GM21360 (cell line): ENCODE results near the gene AKR1C1.
"Not testable (repeated sequence)": the region's sequence is repeated elsewhere in the genome, so short reads cannot be mapped to it uniquely, and the experiment has no call there.

Experiments
- ATAC-seq: cut with Tn5 transposase; IDR thresholded peaks from one replicate; pipeline ENCODE4 v1.9.1; 2021; ENCODE audit warnings: mild to moderate bottlenecking, moderate library complexity; ENCODE audit not compliant: unreplicated experiment

AKR1C1 gene

DNA sequence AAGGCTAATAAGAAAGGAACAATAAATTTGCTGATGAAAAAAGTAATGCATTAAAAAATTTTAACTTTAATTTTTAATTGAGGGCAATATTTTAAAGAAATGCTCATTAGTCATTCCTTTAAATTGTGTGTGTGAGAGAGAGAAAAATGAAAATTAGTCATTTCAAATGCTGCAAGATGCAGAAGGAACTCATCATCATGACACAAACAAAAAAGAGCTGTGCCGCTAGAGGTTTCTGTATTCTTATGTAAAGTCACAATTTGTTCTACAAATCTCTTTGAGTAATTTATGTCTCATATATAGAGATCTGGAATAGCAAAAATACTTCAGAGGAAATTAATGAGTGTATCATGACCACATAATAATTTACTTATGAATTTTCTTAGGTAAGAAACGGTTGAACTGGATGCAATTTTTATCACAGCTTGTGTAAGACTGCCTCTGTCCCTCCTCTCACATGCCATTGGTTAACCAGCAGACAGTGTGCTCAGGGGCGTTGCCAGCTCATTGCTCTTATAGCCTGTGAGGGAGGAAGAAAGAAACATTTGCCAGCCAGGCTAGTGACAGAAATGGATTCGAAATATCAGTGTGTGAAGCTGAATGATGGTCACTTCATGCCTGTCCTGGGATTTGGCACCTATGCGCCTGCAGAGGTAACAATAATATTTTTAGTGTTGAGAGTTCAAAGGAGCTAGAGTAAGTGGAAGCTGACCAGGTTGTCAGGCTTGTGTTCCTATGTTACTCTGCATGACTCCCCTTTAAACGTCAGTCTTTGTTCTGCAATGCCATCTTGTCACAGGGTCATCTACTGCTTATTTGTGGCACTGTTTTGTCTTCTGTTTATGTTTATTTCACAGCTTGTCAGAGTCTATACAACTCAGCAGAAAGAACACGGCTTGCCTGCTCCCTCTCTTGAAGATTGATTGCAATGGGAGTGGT, at the start of gene AKR1C1:
Gene AKR1C1, plus strand, starts transcription at position 540 of the 939 bp plus-strand sequence. Its CDS starts 30 bp downstream, at position 570.
- not testable (repeated sequence) for ATAC-seq

DNA sequence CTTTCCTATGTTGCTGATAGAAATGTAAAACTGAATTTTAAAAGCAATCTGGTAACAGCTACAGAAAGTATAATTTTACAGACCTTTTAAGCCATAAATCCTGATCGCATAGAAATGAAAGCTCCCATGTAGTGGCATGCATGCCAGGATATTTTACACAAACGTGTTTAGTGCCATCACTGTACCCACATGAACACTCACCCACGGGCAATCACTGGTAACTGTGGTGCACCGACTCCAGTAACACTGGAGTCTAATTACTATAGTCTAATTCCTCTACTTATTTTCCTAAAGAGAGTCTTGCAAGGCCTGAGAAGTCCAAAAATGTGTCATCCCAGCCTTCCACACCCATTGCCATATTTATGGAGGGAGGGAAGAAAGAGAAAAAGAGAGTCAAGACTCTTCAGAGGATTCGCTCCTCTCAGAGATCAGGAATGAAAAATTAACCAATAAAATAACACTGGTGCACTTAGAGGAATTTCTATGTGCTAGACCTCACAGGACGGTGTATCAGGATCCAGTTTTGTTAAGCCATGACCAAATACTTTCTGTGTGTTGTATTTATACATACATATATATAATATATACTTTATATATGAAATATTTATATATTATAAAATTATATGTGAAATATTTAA, 48.9 kb upstream of the AKR1C1 start:
- ATAC-seq = no peak

DNA sequence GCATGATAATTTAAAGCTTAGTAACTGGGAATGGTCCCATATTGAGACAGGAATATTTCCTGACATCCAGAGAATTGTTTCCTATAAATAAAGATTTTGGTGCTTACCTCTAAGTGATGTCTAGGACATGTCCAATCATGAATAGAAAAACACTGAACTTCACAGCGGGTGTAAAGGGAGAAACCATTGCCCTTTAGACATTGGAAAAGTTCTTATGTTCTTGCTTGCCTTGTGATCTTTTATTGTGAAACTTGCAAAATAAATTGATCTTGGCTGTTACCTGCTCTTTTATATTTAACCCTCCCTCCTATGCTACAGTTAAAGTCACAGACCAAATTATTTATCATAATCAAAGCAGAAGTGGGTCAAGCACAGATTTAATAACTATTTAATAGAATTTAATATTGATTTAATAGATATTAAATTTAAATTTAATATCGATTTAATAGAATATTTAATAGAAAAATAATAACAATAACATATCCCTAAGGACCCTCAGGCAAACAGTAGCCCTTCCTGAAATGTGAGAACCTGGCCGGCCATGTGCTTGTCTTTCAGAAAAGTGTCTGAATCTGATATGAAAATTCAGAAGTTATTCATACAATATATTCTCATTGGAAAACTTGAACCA, 47.0 kb upstream of the AKR1C1 start:
- ATAC-seq = no peak

DNA sequence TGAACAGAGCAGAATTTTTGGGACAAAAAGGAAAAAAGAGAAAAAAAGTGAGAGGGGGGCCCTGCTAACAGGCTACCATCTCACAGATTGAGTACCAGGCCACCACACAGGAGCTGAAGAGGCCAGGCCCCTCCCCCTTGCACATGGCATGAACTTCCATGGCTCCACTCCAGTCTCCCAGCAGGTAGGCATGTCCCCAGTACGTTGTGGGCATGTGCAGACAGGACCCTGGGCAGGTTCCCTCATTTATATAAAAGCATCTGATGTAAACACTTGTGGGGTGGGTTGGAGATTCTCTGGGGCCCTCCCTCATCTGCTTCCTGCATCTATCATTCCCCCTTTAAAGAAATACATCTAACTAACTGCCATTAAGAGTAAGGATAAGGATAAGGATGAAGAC, 45.0 kb upstream of the AKR1C1 start:
- ATAC-seq = no peak

DNA sequence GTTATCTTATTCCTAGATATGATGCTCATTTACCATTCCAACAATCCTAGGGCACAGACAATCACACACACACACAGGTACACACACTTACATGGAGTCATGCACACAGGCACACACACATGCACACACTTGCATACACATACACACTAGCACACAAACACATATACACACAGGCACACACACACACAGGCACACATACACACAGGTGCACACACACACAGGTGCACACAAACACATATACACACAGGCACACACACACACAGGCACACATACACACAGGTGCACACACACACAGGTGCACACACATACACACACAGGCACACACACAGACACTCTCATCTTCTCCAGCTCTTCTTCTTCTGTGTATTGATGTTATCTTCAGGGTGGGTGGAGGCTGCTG, 38.7 kb upstream of the AKR1C1 start:
- not testable (repeated sequence) for ATAC-seq

DNA sequence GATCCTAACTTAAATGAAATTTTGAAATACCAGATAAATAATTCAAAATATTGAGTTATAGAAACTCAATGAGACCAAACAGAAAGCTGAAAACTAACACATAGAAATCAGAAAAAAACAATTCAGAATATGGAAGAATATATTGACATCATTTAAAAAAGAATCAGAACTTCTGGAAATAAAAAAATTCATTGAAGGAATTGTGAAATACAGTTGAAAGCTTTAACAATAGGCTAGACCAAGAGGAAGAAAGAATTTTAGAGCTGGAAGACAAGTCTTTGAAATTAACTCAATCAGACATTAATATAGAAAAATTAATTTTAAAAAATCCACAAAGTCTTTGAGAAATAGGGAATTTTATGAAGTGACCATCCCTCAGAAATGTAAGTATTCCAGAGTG, 36.8 kb upstream of the AKR1C1 start:
- no peak for ATAC-seq

DNA sequence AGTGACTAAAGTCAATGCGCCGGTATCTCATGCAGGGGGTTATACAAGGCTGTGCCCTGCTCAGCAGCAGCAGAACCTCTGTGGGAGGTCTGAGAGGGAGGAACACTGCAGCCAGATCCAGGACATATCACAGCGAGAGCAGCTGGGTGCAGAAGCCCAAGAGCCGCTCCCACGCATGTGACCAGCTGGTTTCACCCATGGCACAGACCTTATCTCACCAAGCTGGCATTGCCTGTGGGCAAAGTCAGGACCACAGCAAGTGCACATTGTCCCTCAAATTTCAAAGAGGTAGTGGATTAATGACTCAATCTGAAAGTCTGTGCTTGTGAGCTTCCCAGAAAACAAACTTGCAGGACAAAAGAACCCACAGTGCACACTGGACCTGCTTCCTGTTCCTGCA, 31.6 kb upstream of the AKR1C1 start:
- no peak for ATAC-seq

DNA sequence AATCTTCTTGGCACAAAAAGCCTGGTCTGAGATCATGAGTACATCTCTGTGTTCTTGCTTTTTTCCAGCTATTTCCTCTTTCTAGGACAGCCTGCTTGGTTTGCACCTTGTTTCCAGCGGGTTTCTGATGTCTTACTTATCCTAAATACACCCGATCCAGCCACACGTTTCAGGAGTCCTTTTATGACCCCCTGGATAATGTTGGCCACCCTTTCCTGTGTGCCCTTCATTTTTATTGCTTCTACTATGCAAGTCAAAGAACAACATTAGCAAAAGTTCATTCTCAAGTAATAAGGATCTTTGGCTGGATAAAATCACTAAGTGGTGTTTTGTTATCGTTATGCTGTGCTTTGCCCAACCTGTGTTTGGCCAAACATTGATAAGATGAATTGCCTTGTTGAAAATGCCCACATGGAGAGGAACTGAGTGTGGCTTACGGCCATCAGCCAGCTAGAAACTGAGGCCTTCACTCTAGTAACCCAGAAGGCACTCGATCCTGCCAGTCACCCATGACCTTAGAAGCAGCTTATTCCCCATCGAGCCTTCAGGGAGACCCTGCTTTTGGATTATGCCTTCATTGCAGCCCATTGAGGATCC, 28.7 kb upstream of the AKR1C1 start:
- no peak for ATAC-seq

DNA sequence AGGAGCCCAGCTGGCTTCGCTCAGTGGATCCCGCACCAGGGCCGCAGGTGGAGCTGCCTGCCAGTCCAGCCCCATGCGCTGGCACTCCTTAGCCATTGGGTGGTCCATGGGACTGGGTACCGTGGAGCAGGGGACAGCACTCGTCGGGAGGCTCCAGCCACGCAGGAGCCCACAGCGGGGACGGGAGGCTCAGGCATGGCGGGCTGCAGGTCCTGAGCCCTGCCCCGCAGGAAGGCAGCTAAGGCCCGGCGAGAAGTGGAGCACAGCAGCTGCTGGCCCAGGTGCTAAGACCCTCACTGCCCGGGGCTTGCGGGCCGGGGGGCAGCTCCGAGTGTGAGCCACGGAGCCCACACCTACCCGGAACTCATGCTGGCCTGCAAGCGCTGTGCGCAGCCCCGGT, 25.9 kb upstream of the AKR1C1 start:
- no peak for ATAC-seq

DNA sequence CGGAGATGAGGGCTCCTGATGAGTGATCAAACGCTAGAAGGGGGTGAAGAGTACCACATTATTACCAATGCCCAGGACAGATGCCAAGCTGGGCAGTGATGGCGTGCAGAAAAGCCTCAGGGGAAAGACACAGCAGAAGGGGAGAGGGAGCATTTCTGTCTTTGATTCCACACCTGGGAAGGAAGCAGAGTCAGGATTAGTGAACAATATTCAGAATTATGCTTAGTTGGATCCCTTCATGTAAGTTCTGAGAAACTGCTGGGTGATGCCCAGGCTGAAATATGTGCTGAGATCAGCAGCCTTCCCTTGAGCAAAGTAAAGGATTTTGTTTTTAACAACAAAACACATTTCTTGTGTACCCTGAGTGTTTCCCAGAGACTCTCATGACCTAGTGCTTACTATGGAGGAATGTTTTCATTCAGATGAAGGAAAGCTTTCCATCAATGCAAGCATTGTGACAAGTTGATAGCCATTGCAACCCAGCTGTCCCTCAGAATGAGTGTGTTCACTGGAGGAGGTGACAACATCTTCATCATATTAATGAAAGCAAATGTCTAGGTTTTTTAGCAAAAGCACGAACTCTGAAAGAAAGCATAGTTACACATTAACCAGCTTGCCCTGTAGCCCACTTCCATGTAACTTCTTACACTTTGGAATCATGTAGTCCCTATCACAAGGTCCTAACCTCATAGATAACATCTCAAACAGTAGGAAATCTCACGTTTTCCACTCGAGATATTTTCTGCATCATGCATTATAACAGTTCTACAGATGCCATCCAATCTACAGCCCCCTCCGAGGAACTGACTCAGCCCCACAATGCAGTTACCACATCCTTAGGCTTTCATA, 23.8 kb upstream of the AKR1C1 start:
- no peak for ATAC-seq

DNA sequence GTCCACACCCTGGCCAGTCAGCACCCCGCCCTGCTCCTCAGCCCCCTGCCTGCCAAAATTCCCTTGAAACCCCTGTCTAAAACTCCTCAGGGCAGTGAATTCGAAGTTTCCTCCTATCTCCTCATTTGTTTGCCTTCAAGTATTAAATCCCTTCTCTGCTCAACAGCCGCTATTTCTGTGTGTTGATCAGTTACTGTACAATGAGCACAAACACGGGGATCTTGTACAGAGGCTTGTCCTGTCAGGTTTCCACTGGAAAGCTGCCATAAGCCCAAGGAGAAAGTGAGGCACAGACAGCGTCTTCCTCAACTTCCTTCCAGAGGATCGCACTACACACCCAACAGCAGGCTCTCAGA, 23.2 kb upstream of the AKR1C1 start:
- ATAC-seq = not testable (repeated sequence)

DNA sequence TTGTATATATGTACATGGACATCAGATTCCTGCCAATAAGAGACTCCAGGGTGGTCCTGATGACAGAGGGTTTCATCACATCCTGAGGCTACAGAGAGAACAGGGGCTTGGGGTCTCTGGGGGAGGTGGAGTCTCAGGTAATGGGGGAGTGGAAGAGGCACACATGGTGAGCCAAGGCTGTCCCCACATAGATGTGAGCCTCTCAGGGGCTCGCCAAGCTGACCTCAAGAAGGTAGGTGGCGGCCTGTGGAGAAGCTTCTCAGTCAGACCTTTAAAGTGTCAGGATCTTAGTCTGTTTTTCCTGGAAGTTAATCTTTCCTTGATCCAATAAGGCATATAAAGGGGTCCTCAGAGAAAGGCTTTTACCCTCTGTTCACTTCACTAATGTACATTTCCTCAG, 22.3 kb upstream of the AKR1C1 start:
- not testable (repeated sequence) for ATAC-seq

DNA sequence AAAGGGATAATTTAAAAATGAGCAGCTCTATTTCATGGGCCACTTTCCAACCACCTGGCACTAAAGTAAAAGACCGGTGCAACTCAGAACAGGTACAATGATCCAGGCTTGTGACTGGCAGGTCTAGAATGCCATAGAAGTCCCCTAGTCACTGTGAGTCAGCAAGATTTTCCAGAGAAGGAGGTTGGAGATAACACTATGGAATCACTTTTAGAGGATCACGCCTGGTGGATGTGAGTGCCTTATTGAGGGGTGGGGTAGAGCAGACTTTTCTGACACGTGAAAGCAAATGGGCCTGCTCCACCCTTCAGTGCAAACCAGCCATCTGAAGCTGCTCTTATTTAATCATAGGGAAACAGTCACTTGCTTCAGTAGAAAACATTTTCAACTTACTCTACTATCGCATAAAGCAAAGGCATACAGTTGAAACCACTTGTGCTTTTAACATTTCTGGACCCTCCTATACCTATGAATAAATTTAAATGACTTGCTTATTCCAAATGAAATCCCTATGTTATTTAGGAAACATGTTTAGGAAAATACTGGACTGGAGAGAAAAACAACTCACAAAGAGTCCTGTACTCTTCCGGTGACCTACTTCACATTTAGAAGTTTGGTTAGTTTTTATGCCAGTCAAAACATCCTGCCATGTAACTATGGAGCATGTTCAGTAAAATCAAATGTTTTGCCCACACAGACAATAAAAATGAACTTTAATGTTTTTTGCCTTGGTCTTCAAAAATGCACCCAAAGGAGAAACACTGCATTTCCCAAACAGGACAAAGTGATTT, 21.5 kb upstream of the AKR1C1 start:
- ATAC-seq = no peak

DNA sequence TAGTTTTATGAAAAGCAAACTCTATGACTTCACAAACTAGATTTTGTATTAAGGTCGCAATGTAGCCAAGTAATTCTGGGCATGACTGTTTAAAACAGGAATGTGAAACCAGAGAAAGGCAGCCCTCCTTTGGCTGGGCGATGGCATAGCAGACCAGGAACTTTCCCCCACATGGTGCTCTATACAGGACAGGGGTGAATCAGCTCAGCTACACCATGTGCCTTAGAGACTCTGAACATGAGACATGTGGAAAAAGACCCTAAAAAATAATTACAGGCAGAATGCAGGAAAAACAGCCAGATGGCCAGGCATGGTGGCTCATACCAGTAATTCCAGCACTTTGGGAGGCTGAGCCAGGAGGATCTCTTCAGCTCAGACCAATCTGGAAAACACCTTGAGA, 20.3 kb upstream of the AKR1C1 start:
- not testable (repeated sequence) for ATAC-seq

DNA sequence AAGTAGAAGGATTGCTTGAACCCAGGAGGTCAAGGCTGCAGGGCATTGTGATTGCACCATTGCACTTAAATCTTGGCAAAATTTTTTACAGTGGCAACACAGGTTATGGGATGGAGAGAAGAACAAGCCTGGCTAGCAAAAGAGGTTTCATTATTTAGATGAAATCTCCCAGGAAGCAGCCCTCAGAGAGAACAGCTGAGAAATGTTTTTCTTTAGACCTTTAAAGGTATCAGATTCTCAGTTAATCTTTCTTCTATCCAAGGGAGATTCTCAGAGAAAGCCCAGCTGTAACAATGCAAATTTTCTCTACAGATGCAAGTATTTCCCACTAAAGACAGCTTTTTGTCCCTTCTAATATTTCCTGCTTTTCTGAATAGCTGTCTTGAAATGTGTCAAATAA, 19.8 kb upstream of the AKR1C1 start:
- not testable (repeated sequence) for ATAC-seq

DNA sequence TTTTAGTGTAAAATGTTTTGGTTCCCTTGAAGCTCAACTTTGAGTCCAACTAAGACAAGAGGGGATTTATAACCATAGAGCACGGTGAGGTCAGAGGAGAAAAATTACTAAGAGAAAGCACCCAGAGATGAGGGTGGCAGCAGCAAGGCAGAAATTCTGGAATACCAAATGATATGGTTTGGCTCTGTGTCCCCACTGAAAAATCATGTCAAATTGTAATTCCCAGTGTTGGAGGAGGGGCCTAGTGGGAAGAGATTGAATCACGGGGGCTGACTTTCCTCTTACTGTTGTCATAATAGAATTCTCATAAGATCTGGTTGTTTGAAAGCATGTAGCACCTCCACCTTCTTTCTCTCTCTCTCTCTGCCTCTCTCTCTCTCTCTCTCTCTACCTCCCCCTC, 19.4 kb upstream of the AKR1C1 start:
- no peak for ATAC-seq

DNA sequence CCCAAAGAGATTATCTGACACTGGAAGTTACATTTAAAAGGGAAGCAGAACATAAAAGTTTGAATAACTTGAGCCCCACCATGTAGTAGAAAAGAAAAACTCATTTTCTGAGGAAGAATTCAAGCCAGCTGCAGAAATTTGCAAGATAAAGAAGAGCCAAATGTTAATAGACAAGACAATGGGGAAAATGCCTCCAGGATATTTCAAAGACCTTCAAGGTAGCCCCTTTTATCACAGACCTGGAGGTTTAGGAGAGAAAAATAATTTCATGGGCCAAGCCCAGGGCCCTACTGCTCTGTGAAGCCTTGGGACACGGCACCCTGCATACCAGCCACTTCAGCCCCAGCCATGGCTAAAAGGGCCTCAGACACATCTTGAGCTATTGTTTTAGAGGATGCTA, 18.4 kb upstream of the AKR1C1 start:
- no peak for ATAC-seq

DNA sequence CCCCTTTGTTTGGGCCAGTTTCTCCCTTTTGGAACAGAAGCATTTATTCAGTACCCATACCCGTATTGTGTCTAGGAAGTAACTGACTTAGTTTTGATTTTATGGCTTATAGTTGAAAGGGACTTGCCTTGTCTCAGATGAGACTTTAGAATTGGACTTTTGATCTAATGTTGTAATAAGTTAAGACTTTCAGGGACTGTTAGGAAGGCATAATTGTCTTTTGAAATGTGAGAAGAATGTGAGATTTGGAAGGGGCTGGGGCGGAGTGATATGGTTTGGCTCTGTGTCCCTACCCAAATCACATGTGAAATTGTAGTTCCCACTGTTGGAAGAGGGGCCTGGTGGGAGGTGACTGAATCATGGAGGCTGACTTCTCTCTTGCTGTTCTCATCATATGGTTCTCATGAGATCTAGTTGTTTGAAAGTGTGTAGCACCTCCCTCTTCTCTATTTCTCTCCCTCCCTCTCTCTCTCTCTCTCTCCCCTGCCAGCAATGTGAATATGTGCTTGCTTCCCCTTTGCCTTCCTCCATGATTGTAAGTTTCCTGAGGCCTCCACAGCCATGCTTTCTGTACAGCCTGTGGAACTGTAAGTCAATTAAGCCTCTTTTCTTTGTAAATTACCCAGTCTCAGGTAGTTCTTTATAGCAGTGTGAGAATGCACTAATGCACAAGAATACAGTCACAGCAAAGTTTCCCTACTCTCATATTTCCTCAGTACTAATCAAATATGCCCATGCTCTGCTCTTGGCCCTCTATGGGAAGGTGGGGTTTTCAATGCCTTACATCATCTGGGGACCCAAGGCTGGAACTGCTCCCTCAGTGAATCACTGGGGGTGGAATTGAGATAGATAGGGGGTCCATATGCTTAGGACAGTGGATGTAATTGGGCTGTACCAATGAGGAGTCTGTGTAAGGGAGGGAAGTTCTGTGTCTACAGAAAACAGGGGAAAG, 17.2 kb upstream of the AKR1C1 start:
- no peak for ATAC-seq
